Ishikawa (cell line): ENCODE measurements around the gene RAB8A.

Source experiments
- CEBPB ChIP-seq: IDR thresholded peaks from 2 replicates; pipeline ENCODE4 v1.6.1; 2012
- EGR1 ChIP-seq: IDR thresholded peaks from 2 replicates; pipeline ENCODE4 v1.6.1; 2012
- EP300 ChIP-seq: IDR thresholded peaks from 2 replicates; pipeline ENCODE4 v1.6.1; 2012; ENCODE audit warnings: borderline replicate concordance
- FOXM1 ChIP-seq: IDR thresholded peaks from 2 replicates; pipeline ENCODE4 v1.6.1; 2012; ENCODE audit warnings: low read depth, borderline replicate concordance
- RAD21 ChIP-seq: IDR thresholded peaks from 2 replicates; pipeline ENCODE4 v1.6.1; 2012; ENCODE audit warnings: low read depth
- TAF1 ChIP-seq: IDR thresholded peaks from 2 replicates; pipeline ENCODE4 v1.6.1; 2012; ENCODE audit warnings: low read depth, mild to moderate bottlenecking
- TCF12 ChIP-seq: IDR thresholded peaks from 2 replicates; pipeline ENCODE4 v1.6.1; 2012; ENCODE audit warnings: low read depth
- TEAD4 ChIP-seq: IDR thresholded peaks from 2 replicates; pipeline ENCODE4 v1.6.1; 2012
- YY1 ChIP-seq: IDR thresholded peaks from 2 replicates; pipeline ENCODE4 v1.6.1; 2012; ENCODE audit warnings: low read depth
- ZBTB7A ChIP-seq: IDR thresholded peaks from 2 replicates; pipeline ENCODE4 v1.6.1; 2012; ENCODE audit warnings: low read depth
- TF ChIP-seq, protein P1 (sequence below): IDR thresholded peaks from 2 replicates; pipeline ENCODE4 v1.6.1; 2012
- TF ChIP-seq, protein P2 (sequence below): IDR thresholded peaks from 2 replicates; pipeline ENCODE4 v1.6.1; 2012; ENCODE audit warnings: low read depth, mild to moderate bottlenecking

DNA sequence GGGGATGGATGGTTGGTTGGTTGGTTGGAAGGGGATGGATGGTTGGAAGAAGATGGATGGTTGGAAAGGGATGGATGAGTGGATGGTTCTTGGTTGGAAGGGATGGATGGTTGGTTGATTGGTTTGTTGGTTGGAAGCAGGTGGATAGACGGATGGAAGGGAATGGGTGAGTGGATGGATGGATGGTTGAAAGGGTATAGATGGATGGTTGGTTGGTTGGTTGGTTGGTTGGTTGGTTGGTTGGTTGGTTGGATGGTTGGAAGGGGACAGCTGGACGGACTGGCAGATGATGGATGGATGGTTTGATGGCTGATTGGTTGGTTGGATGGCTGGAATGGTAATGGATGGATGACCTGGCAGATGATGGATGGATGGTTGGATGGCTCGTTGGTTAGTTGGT lies 20.0 kb downstream of the RAB8A start:
- TF ChIP-seq, protein P1, sequence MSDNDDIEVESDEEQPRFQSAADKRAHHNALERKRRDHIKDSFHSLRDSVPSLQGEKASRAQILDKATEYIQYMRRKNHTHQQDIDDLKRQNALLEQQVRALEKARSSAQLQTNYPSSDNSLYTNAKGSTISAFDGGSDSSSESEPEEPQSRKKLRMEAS, result no peak
- no peak for TF ChIP-seq YY1
- TF ChIP-seq, protein P2, sequence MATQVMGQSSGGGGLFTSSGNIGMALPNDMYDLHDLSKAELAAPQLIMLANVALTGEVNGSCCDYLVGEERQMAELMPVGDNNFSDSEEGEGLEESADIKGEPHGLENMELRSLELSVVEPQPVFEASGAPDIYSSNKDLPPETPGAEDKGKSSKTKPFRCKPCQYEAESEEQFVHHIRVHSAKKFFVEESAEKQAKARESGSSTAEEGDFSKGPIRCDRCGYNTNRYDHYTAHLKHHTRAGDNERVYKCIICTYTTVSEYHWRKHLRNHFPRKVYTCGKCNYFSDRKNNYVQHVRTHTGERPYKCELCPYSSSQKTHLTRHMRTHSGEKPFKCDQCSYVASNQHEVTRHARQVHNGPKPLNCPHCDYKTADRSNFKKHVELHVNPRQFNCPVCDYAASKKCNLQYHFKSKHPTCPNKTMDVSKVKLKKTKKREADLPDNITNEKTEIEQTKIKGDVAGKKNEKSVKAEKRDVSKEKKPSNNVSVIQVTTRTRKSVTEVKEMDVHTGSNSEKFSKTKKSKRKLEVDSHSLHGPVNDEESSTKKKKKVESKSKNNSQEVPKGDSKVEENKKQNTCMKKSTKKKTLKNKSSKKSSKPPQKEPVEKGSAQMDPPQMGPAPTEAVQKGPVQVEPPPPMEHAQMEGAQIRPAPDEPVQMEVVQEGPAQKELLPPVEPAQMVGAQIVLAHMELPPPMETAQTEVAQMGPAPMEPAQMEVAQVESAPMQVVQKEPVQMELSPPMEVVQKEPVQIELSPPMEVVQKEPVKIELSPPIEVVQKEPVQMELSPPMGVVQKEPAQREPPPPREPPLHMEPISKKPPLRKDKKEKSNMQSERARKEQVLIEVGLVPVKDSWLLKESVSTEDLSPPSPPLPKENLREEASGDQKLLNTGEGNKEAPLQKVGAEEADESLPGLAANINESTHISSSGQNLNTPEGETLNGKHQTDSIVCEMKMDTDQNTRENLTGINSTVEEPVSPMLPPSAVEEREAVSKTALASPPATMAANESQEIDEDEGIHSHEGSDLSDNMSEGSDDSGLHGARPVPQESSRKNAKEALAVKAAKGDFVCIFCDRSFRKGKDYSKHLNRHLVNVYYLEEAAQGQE, result no peak
- no peak for TF ChIP-seq FOXM1
- TF ChIP-seq CEBPB, result no peak
- no peak for TF ChIP-seq RAD21
- no peak for TF ChIP-seq TEAD4
- no peak for TF ChIP-seq TAF1
- no peak for TF ChIP-seq ZBTB7A
- TF ChIP-seq TCF12, result no peak
- TF ChIP-seq EP300, result no peak
- TF ChIP-seq EGR1, result no peak
